SK-N-MC (cell line): Measurements from ENCODE around the gene CD96.

Experiments used
- EZH2 ChIP-seq: fragments of 200-600 bp; sonication (generic); IDR thresholded peaks from one replicate; pipeline ENCODE4 v1.6.1; 2017; ENCODE audit warnings: antibody characterized with exemption
- FOXP2 ChIP-seq: optimal IDR thresholded peaks from 2 replicates; pipeline ENCODE3; 2011; ENCODE audit warnings: mild to moderate bottlenecking, moderate library complexity; ENCODE audit not compliant: insufficient read depth; ENCODE audit errors: extremely low read length, control extremely low read depth
- POLR2AphosphoS5 ChIP-seq: IDR thresholded peaks from 2 replicates; pipeline ENCODE4 v1.6.1; 2012; ENCODE audit warnings: mild to moderate bottlenecking, low read depth, low read length, borderline replicate concordance

DNA sequence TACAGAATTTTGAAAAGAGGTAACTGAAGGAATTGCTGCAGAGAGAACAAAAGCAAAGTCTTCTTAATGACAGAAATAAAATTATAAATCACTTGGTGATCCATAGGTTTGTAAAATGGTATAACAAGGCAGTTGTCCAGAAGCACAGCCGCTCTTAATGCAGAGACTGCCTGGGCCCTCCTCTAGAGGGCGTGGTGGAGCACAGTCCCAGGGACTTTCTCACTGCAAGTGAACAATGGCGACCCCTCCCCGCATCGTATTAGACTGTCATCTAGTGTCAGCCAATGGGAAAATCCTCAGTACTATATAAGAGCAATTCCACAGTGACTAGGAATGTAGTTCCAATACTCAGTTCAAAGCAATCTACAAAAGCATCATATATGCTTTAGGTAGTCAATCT lies 79.5 kb downstream of the CD96 start:
- TF ChIP-seq EZH2 = no peak
- no peak for TF ChIP-seq FOXP2
- no peak for TF ChIP-seq POLR2AphosphoS5
